WTC11 (cell line): ENCODE data around the gene LPP.

Source experiments
- ELF4 ChIP-seq: sonication (generic); formaldehyde crosslinking; IDR thresholded peaks from 2 replicates; pipeline ENCODE4 v1.8.1; 2022; ENCODE audit warnings: low read depth, mild to moderate bottlenecking, moderate library complexity, missing genetic modification reagents
- TF ChIP-seq, protein P1 (sequence below): fragments of 200-600 bp; IDR thresholded peaks from 2 replicates; pipeline ENCODE4 v1.8.0; 2022; ENCODE audit warnings: antibody characterized with exemption

DNA sequence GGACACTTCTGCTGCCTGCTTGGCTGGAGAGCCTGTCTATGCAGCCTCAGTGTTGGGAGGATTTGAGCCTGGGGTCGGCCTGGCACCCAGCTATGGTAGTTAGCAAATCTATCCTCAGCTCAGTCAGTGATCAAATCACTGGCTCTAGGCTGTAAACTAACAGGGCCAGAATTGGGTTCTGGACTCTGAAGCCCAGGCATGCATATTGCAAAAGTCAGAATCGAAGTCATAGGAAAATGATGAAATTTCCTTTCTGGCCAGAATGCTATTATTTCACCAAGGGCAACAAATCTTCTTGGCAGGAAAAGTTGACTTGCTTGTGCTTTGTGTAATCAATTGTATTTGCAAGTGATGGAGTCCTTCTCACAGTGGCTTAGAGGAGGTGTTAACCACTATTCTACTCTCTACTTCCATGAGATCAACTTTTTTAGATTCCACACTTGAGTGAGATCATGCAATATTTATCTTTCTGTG is 535.2 kb downstream of the LPP start:
- TF ChIP-seq, protein P1, sequence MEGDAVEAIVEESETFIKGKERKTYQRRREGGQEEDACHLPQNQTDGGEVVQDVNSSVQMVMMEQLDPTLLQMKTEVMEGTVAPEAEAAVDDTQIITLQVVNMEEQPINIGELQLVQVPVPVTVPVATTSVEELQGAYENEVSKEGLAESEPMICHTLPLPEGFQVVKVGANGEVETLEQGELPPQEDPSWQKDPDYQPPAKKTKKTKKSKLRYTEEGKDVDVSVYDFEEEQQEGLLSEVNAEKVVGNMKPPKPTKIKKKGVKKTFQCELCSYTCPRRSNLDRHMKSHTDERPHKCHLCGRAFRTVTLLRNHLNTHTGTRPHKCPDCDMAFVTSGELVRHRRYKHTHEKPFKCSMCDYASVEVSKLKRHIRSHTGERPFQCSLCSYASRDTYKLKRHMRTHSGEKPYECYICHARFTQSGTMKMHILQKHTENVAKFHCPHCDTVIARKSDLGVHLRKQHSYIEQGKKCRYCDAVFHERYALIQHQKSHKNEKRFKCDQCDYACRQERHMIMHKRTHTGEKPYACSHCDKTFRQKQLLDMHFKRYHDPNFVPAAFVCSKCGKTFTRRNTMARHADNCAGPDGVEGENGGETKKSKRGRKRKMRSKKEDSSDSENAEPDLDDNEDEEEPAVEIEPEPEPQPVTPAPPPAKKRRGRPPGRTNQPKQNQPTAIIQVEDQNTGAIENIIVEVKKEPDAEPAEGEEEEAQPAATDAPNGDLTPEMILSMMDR = no peak
- TF ChIP-seq ELF4 = no peak
